MCF 10A (cell line): Measurements from ENCODE around the gene NR5A2. TPM values are rescaled to one million over a fixed set of nuclear protein-coding genes. Genes with fewer than 3 reads are reported as not detected.

Experiments
- BruUV-seq: library from RNA; stranded (reverse); fragments of 400-500 nt; replicated peaks from 2 replicates; lab custom pipeline; 2021; lab: Mats Ljungman, UMichigan
- CTCF ChIA-PET: fragments of 300-600 bp; sonication (Branson Sonifier 250); formaldehyde crosslinking; extraction: SDS; loops from one replicate; lab custom pipeline; 2021; ENCODE audit warnings: antibody characterized with exemption, inconsistent platforms; lab: Yijun Ruan, JAX
- POLR2A ChIA-PET: fragments of 300-600, 350-650 bp; sonication (Branson Sonifier 250); formaldehyde crosslinking; extraction: SDS; loops from one replicate; lab custom pipeline; 2020; ENCODE audit warnings: antibody characterized with exemption, inconsistent platforms; lab: Yijun Ruan, JAX
- DNase-seq: peaks from one replicate; pipeline ENCODE4 v3.0.0-alpha.2; 2018; ENCODE audit not compliant: unreplicated experiment
- H3K27ac Mint-ChIP-seq: one replicate; pipeline ENCODE4 v1.8.0; 2022; ENCODE audit warnings: mild to moderate bottlenecking, low read depth, mixed read lengths; ENCODE audit not compliant: unreplicated experiment
- H3K27me3 Mint-ChIP-seq: one replicate; pipeline ENCODE4 v1.8.0; 2022; ENCODE audit warnings: mixed read lengths; ENCODE audit not compliant: insufficient read depth, unreplicated experiment
- H3K36me3 Mint-ChIP-seq: one replicate; pipeline ENCODE4 v1.8.0; 2022; ENCODE audit warnings: mild to moderate bottlenecking, moderate library complexity, mixed read lengths; ENCODE audit not compliant: insufficient read depth, unreplicated experiment
- H3K4me1 Mint-ChIP-seq: one replicate; pipeline ENCODE4 v1.8.0; 2022; ENCODE audit warnings: mixed read lengths; ENCODE audit not compliant: insufficient read depth, unreplicated experiment
- H3K4me3 Mint-ChIP-seq: one replicate; pipeline ENCODE4 v1.8.0; 2022; ENCODE audit warnings: mild to moderate bottlenecking, moderate library complexity, mixed read lengths; ENCODE audit not compliant: unreplicated experiment
- H3K9me3 Mint-ChIP-seq: one replicate; pipeline ENCODE4 v1.8.0; 2022; ENCODE audit warnings: mixed read lengths; ENCODE audit not compliant: unreplicated experiment
- CTCF ChIP-seq: fragments of 200-600 bp; IDR thresholded peaks from one replicate; pipeline ENCODE4 v1.8.0; 2022; ENCODE audit warnings: antibody characterized with exemption, mild to moderate bottlenecking; ENCODE audit not compliant: unreplicated experiment
- intact Hi-C: fragments of 100-400 bp; cut with micrococcal nuclease; formaldehyde crosslinking; loops from 2 replicates; pipeline ENCODE4 v1.14.1; 2022
- total RNA-seq: library from RNA; stranded (reverse); gene quantifications from 2 replicates; pipeline ENCODE4 v1.2.3, GENCODE V29; 2022

Gene NR5A2
- total RNA-seq, 1 experiment from 2014 or later = 0.09 TPM

- ChIA-PET CTCF (interaction anchor here (0.8 to 1.1 kb wide), 2 partner anchors 12 to 15 kb away, joined by 3 to 5 read pairs; partner anchors contain the start of gene NR5A2), POLR2A (no interaction called here)
- no peak for DNase-seq
- intact Hi-C loops = no loop called here
- Mint-ChIP-seq H3K27me3 (peaks cover 60% of the 10 kb centered on the region), H3K4me1 (no peaks in the 10 kb centered on the region), H3K9me3 (no peaks in the 10 kb centered on the region), H3K36me3 (no peaks in the 10 kb centered on the region), H3K4me3 (peak overlapping the region; percentile 64), H3K27ac (no peak overlapping the region)
- TF ChIP-seq CTCF = no peak
- no TSS peak for BruUV-seq
Measured at GRCh38 chr1:200042552-200043335, 15.2 kb downstream of the NR5A2 start.

GRCh38 chr1:200043336-200043668 is 15.8 kb downstream of the NR5A2 start:
- peaks cover 55% of the 10 kb centered on the region for H3K27me3 Mint-ChIP-seq
- ChIA-PET CTCF (interaction anchor here (0.7 to 1.1 kb wide), 2 partner anchors 15 to 93 kb away, joined by 3 read pairs; partner anchors contain the start of gene NR5A2), POLR2A (interaction anchor here (0.8 kb wide), 1 partner anchor 17 kb away, joined by 3 read pairs; no protein-coding TSS in a partner anchor)
- BruUV-seq = no TSS peak
- no peak overlapping the region for H3K27ac Mint-ChIP-seq
- no peak for DNase-seq
- peak overlapping the region; percentile 64 for H3K4me3 Mint-ChIP-seq
- H3K36me3 Mint-ChIP-seq = no peaks in the 10 kb centered on the region
- intact Hi-C loops = no loop called here
- H3K9me3 Mint-ChIP-seq = no peaks in the 10 kb centered on the region
- H3K4me1 Mint-ChIP-seq = no peaks in the 10 kb centered on the region
- TF ChIP-seq CTCF = no peak

GRCh38 chr1:200046115-200046514 is 18.6 kb downstream of the NR5A2 start:
- Mint-ChIP-seq H3K4me3 (no peak overlapping the region), H3K27ac (no peak overlapping the region), H3K36me3 (no peaks in the 10 kb centered on the region), H3K4me1 (no peaks in the 10 kb centered on the region), H3K9me3 (no peaks in the 10 kb centered on the region), H3K27me3 (peaks cover 31% of the 10 kb centered on the region)
- ChIA-PET POLR2A (no interaction called here), CTCF (interaction anchor here (0.6 to 1.0 kb wide), 2 partner anchors 8 to 36 kb away, joined by 3 read pairs; no protein-coding TSS in a partner anchor)
- no peak for TF ChIP-seq CTCF
- DNase-seq = no peak
- no TSS peak for BruUV-seq
- intact Hi-C loops = no loop called here

GRCh38 chr1:200048244-200048643 is 20.7 kb downstream of the NR5A2 start:
- Mint-ChIP-seq H3K27ac (no peak overlapping the region), H3K4me3 (no peak overlapping the region), H3K9me3 (no peaks in the 10 kb centered on the region), H3K27me3 (peaks cover 20% of the 10 kb centered on the region), H3K36me3 (no peaks in the 10 kb centered on the region), H3K4me1 (peaks cover under 1% of the 10 kb centered on the region)
- no TSS peak for BruUV-seq
- CTCF ChIA-PET = interaction anchor here (0.5 to 1.5 kb wide), 5 partner anchors 8 to 462 kb away, joined by 3 read pairs; no protein-coding TSS in a partner anchor
- no peak for DNase-seq
- POLR2A ChIA-PET = interaction anchor here (0.6 to 0.7 kb wide), 3 partner anchors 88 to 1931 kb away, joined by 3 to 4 read pairs (median 3); no protein-coding TSS in a partner anchor
- no peak for TF ChIP-seq CTCF
- intact Hi-C loops = no loop called here
